NCI-H510A (cell line): ENCODE measurements around the gene IL24.

Experiments
- DNase-seq: peaks from one replicate; lab custom pipeline; 2025; lab: John Stamatoyannopoulos, UW

Gene IL24

GRCh38 chr1:206953126-206953525, 55.9 kb downstream of the IL24 start:
- no peak for DNase-seq

GRCh38 chr1:206953626-206954025, 56.4 kb downstream of the IL24 start:
- no peak for DNase-seq
